Cerebellar nuclear complex (tissue), 1 donor: Measurements from ENCODE around the gene SRL.
"Not testable (repeated sequence)": the region's sequence is repeated elsewhere in the genome, so short reads cannot be mapped to it uniquely, and the experiment has no call there.

Experiments used
- DNase-seq, 2 experiments: peaks; one replicate each; lab custom pipeline; 2025; lab: John Stamatoyannopoulos, UW

Gene SRL

GRCh38 chr16:4226251-4227039 is 15.4 kb downstream of the SRL start:
- DNase-seq, result no peak

DNA sequence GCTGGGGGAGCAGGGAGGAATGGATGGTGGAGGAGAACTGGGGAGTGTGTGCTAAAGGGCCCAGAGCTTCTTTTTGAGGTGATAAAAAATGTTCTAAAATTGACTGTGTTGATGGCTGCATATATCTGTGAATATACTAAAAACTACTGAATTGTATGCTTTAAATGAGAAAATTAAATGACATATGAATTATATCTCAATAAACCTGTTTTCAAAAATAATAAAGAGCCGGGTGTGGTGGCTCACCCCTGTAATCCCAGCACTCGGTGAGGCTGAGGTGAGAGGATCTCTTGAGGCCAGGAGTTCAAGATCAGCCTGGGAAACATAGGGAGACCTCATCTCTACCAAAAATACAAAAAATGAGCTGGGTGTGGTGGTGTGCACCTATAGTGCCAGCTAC is 16.8 kb downstream of the SRL start:
- DNase-seq, result no peak

DNA sequence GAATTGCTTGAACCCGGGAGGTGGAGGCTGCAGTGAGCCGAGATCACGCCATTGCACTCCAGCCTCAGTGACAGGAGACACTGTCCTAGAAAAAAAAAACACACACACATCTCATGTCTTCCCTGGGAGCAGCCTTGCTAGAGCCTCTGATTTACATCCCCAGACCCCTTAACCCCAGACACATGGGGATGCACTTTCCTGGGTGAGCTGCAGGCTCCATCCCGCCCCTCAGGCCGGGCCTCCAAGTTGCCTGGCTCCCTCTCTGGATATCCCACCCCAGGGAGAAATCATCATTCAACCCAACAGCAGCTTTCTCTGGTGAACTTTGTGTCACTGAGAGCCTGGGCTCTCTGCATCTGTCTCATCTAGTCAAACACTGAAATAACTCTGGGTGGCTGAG is 21.5 kb downstream of the SRL start:
- no peak for DNase-seq

DNA sequence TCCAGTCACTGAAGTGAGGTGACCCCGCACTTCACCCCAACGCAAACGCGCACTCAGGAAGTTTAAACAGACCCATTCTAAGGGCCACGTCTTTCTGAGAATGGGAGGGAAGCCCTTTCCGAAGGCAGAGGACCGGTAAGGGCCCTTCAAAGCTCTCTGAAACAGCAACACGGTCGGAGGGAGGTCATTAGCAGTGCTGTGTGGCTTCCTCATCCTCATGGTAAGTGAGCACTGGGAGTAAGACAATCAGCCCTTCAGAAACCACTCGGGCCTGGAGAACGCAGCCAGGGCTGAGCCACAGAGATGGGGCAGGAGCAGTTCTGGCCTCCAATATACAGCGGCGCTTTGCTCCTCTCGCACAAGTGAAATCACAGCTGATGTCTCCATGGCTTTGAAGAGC is 23.7 kb downstream of the SRL start:
- no peak for DNase-seq

DNA sequence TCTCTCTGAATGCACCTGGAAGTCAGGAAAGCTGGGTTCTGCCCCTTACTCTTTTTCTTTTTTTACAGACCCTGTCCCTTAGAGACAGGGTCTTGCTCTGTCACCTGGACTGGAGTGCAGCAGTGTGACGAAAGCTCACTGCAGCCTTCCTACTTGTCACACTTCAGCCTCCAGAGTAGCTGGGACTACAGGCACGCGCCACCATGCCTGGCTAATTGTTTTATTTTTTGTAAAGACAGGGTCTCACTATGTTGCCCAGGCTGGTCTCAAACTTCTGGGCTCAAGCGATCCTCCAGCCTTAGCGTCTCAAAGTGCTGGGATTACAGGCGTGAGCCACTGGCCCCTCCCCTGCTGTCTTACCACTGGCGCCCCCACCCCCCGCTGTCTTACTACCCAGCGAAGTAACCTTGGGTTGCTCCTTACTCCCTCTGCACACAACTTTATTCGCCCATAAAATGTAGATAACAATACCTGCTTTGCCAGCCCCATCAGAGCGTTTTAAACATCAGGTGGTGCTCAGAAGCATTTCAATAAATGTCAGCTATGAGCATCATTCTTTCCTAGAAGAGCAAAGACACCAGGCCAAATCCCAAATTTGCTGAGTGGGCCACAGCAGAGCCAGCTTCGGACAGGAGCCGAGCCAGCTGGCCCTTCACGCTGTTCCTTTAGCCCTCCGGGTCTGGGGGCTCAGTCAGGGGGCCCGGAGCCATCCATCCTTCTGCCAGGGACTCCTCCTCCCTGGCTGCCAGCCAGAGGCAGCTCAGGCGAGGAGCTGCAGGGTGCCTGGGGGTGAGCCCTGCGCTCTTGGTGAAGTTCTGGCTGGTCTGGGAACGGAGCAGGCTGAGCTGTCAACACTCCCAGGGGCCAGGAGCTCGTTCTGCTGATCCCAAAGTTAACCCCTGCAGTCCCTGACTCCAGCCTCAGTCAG is 24.4 kb downstream of the SRL start:
- no peak for DNase-seq

- DNase-seq, result no peak
Measured at GRCh38 chr16:4216596-4216995, 25.3 kb downstream of the SRL start.

GRCh38 chr16:4215106-4215505 is 26.8 kb downstream of the SRL start:
- no peak for DNase-seq

GRCh38 chr16:4214215-4214621 is 27.7 kb downstream of the SRL start:
- DNase-seq, result no peak

GRCh38 chr16:4213737-4214136 is 28.1 kb downstream of the SRL start:
- DNase-seq, result no peak

GRCh38 chr16:4212934-4213296 is 29.0 kb downstream of the SRL start:
- DNase-seq, result no peak

- no peak for DNase-seq
Measured at GRCh38 chr16:4212211-4212933, 29.5 kb downstream of the SRL start.

- not testable (repeated sequence) for DNase-seq
Measured at GRCh38 chr16:4211445-4212210, 30.3 kb downstream of the SRL start.

DNA sequence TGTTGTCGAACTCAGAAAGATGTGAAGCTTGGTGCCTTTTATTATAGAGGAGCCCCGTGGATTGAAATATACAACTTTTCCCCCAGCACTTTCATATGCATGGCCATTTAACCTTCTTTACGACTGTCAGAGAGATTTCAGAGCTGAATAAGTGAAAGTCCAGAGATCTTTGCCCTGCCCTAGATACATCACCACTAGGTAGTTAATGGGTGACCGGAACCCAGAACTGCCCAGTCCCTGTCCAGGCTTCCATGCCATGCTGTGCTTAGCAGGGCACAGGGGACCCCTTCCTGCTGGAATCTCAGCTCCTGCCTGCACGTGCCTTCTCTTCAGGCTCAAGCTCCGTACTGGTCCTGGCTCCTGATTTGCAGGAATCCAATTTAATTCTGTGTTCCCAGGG is 32.2 kb downstream of the SRL start:
- no peak for DNase-seq

DNA sequence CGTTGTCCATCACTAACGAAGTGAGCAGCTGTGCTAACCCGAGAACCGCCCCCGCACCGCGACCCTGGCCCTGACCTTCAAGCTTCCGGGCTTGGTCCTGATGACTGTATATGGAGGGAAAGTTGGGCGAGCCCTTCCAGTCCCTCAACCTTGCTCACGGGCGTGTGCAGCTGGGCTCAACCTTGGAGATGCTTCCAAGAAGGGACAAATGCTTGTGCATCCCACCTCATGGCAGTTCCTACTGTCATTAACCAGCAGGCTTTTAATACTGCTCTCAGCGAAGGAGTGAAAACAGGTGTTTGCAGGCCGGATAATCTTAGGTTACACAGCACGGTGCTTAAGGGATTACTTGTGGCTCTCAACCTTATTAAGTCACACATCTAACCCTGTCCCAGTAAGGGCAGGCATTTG is 33.5 kb downstream of the SRL start:
- DNase-seq, result no peak

DNA sequence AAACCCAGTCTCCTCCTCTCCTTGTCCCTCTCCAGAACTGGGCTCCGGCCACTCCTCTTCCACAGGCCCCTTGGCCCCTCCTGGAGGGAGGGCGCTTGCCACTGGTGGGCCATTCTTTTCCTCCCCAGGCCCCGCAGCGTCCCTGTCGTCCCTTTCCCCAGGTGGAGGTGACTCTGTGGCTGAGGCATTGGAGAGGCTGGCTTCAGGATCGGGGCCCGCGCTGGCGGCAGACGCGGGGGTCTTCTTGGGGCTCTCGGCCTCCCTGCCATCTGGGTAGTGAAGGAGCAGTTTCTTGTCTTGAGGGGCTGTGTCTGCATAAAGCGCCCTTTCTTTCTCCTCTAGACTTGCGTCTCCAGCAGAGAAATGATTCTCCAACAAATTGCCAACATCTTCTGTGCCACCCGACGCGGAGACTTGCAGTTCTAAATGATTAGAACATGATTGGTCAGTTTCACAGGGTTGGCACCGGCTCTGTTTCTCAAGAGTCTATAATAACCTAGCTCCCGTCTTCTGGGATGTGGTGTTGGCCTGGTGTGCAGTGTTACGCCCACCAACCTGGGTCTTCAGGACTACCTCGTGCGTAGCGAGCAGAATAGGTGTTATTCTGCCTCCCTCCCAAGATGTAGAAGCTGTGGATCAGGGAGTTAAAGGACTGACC is 34.1 kb downstream of the SRL start:
- DNase-seq, result no peak

DNA sequence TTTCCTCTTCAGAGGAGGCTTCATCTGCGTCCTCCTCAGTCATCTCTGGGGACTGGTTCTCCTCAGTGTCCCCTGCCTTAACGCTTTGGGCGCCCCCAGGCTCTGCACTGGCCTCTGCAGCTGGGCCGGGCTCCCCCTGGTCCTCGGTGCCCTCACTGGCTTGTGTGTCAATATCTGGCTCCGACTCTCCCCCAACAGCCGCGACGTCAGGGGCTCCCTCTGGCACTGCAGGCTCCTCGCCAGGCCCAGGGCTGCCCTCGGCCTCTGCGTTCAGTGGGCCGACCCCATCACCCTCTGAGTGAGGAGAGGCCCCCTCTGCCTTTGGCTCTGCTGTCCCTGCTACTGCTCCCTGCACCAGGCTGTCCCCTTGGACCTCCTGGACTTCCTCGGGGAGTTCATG is 34.7 kb downstream of the SRL start:
- no peak for DNase-seq

- no peak for DNase-seq
Measured at GRCh38 chr16:4206680-4207079, 35.2 kb downstream of the SRL start.

GRCh38 chr16:4205971-4206370 is 35.9 kb downstream of the SRL start:
- no peak for DNase-seq

DNA sequence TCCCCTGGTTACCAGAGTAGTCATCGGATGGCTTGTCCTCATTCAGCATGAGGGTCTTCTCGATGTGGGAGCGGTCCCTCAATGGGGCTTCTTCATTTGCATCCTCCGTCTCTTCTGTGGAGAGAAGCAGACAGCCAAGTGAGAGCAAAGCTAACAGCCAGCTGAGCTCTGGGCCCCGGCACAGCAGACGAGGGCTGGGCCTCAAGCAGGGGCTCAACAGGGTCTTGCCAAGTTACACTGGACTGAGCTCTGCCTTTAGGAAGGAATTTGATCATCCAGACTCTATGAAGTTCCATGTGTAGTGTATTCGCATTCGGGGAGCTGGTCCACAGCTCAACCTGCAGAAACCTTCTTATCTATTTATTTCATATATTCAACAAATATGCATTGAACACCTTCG is 37.4 kb downstream of the SRL start:
- no peak for DNase-seq

- no peak for DNase-seq
Measured at GRCh38 chr16:4203748-4204147, 38.1 kb downstream of the SRL start.

DNA sequence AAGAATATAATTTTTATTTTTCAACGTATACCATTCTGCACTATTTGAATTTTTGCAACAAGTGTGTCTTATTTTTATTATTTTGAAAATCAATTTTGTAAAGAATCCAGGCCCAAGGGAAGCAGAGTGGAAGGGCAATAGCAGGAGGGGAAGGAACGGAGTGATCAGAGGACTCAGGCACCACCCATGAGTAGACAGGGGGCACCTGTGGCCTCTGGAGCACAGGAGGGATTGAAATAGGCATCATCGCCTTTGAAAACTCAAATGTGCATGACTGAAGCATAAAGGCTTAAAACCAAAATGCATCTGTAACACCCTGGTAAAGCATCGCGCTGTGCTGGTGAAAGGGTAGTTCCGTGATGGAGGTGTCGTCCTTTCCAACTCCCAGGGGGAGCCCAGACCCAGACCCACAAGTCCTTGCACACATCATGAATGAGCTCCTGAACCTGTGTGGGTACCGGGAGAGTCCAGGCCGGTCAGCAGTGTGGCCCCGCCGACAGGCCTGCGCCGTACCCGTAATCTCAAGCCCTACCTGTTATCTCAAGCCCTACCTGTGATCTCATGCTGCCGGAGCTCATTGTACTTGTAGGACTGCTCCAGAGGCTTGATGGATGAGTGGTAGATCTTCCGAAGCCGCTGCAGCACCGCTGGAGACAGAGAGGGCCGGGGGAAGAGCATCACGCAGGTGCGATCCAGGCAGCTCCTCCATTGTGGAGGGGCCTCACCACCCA is 39.1 kb downstream of the SRL start:
- DNase-seq, result no peak
